Daoy (cell line): Measurements from ENCODE around the gene EXOC6B. TPM values are rescaled to one million over a fixed set of nuclear protein-coding genes. Genes with fewer than 3 reads are reported as not detected.

ENCODE experiments used
- DNase-seq: peaks from one replicate; pipeline ENCODE4 v3.0.0-alpha.2; 2015; ENCODE audit warnings: low read depth
- total RNA-seq: library from RNA; depleted of rRNA; stranded (reverse); fragments of >200 nt; shearing (Covaris generic); gene quantifications from 2 replicates; pipeline ENCODE4 v1.2.3, GENCODE V29; 2014

EXOC6B gene
- total RNA-seq, 1 experiment from 2014 or later = 7.6 TPM

DNA sequence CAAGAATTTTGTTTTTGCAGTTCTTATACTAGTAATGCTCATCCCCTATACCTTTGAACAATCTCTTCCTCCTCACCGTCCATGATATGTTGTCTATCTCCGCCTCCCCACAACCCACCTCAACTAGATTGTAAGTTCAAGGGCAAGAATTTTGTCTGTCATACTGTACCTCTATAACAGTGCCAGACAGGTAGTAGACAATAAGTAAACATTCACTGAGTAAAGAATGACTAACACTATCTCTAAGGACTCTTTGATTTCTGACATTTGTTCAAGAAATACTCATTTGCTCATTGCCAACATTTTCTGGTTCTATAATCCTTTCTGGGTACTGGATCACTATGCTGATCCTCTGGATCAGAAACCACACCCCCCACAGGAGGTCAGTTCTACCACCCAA is 82.4 kb downstream of the EXOC6B start:
- DNase-seq = no peak

DNA sequence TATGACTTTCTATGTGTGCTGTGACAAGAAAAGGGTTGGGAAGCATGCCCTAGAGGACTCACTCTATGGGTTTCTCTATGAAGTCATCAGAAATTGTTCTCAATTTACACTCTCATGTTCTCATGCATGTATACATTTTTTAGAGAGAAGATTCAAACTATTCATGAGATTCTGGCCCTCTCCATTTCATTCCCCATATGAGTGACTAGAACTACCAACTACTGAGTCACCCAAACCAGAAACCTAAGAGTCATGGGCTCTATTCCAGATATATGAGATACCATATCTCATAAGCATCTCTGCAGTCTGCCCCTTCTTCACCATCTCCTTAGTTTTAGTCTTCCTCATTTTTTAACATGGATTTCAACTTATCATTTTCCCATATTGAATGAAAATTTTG is 87.7 kb downstream of the EXOC6B start:
- no peak for DNase-seq

DNA sequence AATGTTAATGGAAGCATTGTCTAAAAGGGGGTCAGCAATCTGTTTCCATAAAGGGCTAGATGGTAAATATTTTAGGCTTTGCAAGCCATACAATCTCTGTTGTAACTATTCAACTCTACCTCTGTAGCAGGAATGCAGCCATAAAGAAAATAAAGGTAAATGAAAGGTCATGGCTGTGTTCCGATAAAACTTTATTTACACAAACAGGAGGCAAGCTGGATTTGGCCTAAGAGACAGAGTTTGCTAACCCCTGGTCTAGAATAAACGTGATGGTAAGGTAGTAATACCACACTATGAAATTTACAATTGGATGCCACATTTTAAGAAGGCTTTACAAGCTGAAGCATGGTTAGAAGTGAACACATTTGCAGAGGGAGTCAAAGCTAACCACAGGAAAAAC is 91.4 kb downstream of the EXOC6B start:
- no peak for DNase-seq

DNA sequence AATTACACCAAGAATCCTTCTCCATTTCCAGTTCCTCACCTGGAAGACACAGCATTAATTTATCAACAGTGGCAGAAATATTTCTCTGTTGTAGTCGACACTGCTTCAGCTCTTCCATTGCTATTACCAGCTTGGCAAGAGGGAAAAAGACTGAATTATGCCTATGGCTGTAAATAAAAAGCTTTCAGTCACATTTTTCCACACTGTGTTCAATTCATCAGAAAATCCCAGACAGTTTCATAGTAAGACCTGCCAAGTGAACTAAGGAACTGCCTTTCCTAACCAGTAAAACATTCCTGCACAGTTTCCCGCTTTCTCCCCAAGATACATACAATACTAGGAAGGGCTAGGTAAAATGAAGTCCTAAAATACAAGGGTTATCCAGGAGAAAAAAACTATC is 94.7 kb downstream of the EXOC6B start:
- DNase-seq = no peak

DNA sequence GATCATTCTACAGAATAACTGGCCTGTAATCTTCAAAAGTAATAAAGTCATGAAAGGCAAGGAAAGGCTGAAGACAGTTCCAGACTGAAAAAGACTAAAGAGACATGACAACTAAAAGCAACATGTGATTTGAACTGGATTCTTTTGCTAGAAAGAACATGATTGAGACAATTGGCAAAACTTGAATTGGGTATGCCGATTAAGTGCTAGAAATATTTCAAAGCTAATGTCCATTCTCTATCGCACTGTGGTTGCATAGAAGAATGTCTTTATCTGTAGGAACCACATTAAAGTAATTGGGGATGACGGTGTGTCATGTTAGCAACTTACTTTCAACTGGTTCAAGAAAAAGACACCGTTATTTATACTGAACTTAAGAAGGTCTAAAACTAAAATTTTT is 98.5 kb downstream of the EXOC6B start:
- no peak for DNase-seq

DNA sequence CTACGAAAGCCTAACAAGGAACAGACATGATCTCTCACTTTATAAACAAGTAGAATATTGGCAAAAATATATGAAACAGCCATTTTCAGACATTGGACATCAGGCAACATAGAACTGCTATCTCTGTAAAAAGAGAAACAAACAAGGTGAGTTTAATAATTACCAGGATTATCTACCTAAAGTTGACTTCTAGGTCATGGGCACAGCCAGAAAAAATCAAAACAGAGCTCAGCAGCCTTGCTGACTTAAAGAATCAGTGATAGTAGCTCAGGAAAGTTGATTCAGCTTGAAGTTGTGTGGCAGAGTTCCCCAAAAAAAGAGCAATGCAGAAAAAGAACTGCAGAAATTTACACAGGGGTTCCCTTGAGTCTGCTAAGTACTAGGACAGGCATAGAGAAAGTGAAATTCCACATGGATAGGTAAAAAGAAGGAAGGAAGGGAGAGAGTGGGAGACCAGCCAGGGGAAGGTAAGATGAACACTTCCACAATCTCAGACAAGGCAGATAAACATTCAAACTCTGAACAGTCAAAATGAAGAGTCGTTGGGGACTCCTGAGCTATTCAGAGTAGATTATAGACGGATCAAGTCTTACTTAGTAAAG is 102.0 kb downstream of the EXOC6B start:
- DNase-seq = no peak

DNA sequence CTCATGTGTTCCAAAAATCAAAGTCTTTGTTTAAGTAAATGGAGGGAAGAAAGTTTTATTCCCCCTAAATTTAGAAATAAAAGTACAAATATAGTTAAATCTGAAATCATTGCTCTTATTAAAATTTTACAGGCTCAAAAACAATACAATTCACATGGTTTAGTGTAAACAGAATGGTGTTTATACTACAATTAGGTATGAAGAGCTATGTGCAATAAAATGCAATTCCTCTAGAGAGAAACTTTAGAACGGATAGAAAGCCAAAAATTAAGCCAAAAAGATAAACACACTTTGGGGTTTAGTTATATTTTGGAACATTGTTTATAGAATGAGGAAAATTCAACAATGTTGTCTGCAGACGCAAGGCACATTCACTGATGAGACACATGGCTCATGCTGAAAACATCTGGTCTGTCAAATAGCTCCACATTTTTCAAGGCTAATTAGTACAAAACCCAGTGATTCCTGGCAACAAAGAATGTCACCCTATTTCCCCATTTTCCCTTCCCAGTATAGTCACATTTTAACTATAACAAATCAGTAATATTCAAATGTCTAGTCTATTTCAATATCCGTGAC is 103.3 kb downstream of the EXOC6B start:
- DNase-seq = peak; percentile 7

DNA sequence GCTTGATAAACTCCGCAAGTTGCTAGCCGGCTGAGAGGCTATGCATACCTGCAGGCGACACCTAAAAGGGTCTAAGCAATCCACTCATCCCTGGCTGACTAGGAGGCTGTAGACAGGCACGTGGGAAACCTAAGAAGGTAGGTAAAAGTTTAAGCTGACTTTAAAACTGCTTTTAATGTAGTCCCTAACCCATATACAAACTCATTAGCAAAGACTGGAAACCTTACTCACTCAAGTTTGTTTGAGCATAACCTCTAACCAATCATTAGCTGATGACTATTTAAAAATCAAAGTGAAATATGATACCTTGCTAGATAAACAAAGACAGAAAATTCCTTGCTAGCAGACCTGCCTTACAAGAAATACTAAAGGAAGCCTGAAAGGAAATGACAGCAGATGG is 106.4 kb downstream of the EXOC6B start:
- DNase-seq = peak; percentile 1

DNA sequence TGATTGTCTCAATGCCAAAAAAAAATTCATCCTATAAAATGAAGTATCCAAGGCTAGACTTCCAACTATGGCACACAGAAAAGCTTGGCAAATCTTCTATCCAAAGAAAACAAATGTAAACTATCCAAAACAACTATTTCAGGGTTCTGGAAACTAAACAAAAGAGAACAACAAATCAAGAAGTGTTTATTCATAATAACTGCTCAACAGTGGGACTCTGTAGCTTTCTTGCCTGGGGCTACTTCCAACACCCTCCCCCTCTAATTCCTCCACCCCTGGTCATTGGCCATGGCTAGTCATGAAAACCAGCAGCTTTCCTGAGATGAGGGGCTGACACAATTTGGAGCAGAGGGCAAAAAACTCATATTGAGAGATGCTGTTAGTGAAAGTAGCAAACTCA is 107.0 kb downstream of the EXOC6B start:
- DNase-seq = no peak

DNA sequence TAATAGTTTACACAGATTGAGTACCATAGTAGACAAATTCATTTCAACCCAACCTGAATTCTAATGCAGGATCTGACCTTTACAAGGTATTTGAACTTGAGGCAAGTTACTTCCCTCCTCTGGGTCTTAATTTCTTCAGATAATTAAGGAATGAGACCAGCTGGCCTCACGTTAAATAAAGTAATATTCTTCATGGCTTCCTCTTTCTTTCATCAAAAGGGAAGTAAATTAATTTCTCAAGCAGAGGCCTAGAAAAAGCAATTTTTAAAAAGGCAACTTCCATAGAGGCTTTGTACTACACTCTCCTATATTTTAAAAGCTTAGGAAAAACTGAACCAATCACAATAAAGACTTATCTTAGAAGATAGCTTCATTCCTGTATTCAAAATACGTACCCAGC is 109.2 kb downstream of the EXOC6B start:
- DNase-seq = no peak

DNA sequence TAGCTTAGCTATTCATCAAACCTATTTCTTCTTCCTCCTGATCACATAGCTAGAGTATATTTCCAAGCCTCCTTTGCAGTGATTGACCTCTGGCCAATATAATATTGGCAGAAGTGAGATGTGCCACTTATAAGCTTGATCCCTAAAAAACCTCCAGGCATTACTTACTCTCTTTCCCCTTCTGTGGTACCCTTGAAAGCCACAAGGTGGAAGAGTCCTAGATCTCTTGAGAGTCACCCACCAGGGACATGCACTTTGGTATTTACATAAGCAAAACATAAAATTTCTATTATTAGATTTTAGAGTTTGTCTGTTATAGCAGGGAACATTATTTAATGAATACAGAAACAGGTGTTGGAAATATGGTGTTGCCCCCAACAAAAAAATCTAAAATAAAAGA is 112.0 kb downstream of the EXOC6B start:
- no peak for DNase-seq

DNA sequence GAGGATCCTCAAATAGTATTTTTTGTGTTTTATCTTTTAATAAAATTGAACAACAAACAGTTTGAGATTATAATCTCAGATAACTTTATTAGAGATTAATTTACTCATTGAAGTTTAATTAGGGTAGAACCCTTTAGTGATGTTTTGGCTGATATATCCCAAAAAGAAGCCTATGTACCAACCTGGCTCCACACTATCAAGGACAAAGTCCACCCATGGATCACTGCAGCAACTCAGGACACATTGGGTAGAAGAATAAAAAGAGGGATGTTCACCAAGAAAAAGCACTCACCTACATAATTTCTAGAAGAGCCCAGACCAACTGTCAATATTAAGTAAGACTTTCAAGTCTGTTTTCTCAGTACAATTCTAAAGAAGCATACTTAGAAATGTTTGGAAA is 112.9 kb downstream of the EXOC6B start:
- no peak for DNase-seq

DNA sequence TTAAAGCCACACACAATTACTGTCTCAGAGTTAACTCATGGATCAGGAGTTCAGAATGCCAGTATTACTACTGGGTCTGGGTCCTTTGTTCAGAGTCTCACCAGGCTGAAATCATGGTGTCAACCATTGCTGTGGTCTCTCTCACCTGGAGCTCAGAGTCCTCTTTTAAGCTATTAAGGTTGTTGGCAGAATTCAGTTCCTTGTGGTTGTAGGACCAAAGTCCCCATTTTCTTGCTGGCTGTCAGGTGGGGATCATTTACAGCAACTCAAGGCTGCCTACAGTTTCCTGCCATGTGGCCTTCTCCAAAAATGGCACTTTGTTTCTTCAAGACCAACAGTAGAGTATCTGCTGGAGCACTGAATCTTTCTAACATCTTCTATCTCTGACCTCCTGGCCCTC is 113.5 kb downstream of the EXOC6B start:
- DNase-seq = no peak

DNA sequence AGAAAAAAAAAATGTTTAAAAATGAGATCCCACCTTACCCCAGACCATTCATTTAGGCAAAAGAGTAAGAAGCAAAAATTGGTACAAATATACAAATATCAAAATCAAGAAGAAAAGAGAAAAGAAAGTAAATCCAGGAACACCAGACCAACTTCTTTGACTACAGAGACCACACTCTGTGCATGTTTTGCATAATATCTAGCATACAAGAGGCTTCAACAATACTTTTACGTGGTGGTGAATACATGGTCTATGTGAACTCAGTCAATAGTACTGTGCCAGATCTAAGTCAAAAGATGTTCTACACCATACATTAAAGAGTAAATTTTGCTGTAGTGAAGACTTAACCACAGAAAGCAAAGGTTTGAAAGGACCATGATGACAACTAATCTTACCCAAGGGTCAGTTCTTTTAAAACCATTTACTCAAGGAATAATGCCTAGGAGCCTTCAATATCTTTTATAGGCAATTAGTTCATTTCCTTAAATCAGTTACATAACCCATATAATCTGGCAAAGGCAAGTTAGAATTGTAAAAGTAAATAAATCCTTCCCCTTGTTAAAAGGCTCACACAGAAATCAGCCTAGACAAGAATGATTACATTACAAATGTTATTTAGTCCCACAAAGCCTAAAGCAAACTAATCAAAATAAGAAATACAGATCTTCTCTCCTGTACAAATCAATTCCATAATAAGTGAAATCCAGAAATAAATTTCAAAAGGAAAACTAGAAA is 115.2 kb downstream of the EXOC6B start:
- no peak for DNase-seq

DNA sequence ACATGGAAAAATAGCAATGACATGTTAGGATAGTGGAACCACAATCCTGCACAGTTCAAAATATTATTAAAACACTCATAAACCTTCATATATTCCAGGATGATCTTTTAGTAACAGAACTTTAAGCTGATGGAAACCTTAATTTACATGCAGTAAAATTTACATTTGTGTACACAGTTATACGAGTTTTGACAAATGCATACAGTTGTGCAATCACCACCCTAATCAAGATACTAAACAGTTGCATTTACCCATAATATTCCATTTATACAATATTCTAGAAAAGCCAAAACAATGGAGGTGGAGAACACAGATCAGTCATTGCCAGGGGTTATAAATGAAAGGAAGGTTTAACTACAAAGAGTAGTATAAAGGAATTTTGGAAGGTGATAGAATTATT is 117.6 kb downstream of the EXOC6B start:
- no peak for DNase-seq

DNA sequence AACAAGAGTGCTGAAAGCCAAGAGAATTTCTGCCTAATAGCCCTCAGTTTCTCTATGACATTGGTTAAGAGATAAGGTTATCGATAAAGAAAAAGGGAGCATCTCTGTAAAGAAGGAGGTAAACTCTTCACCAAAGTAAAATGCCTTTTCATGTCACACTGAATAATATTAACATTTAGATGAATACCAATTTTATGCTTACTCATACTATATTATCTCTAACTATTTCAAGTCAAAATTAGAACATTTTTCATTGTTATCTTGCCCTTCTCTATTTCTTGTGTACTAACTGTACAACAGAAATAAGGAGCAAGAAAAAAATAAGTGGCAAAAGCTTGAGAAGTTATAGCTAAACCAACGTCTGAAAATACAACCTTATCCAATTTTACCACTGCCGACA is 127.5 kb downstream of the EXOC6B start:
- no peak for DNase-seq

DNA sequence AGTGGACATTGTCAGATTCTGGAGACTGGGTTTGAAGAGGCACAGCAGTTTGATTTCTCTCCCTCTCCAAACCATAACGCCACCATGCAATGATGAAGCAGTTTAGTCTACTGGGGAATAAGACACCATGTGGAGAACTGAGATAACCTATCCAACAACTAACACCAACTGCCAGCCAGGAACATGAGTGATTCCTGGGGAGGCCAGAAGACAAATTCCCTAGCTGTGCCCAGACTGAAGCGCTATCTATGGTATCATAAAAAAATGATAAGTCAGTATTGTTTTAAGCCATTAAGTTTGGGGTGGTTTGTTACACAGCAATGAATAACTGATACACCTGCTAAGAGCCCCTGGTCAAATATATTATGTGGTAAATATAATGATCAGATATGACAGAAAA is 129.3 kb downstream of the EXOC6B start:
- DNase-seq = no peak

DNA sequence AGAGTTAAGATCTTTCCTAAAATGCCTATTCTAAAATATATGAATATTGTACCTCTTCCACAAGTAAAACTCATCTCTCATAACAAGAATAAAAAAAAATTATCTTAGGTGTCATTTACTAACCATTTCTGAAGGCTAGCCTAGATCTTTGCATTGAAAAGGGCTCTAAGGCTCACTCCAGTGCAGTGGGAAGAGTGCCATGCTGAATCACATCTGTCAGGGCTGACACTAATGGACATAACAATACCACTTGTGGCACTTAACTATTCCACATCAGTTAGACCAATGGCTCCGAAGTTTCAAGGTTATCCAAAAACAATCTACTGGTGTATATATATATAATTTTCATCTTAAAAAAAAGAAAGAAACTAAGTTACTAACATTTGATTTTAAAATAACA is 130.2 kb downstream of the EXOC6B start:
- peak; percentile 13 for DNase-seq

DNA sequence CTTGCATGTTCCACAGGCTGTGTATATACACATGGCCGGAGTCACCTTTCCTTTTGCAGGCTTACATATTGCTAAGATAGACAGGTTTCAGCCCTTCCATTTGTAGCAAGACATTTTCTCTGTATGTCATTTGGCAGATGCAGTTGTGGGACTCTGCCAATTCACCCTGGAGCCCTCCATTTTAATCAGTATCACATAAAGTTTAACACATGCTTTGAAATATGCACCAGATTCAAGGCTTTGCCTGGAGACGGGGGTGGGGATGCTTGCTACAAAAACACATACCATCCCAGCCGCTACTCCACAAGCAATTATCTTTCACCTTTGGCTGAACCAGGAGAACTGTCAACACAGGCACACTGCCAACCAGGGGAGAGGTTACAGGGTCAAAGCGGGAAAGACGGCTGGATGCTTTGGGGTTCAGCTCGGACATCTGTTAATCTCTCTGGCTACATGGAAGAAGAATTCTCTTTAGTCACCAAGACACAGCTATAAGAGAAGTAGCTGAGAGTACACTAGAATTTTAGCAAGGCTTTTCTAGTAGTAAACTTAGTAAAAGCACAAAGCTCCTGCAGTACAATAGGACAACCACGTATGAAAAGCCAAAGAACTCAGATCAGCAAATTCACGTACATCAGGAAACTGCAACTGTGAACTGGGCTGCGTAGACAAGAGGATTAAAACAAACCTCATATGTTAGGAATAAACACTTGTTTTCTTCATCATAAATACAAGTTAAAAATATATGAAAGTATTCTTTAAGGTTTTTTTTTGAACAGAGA is 130.9 kb downstream of the EXOC6B start:
- DNase-seq = peak; percentile 68

DNA sequence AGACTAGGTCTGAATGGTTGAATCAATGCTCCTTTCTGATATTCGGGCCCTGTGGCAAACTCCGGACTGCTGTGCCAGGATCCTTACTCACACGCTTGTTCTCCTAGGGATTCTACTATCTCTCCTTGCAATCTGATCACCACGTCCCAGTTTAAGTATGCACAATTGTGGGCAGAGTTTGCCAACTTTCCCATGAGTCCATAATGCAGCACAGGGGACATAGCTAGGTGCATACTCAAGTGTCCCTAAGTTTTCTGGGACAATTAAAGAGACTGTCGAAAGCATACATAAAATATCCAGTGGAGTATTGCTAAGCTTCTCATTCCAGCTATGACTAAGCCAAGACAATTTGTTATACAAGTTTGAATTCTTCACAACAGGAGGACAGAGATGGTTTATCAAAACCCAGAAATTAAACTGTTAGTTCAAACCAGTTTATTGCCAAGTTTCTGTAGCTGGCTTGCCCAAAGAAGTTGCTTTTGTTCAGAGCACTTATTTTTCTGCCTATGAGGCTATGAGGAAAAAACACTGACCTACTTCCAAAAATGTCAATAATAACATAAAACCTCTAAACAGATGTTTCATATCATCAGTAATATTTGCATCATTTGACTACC is 136.1 kb downstream of the EXOC6B start:
- peak; percentile 16 for DNase-seq

DNA sequence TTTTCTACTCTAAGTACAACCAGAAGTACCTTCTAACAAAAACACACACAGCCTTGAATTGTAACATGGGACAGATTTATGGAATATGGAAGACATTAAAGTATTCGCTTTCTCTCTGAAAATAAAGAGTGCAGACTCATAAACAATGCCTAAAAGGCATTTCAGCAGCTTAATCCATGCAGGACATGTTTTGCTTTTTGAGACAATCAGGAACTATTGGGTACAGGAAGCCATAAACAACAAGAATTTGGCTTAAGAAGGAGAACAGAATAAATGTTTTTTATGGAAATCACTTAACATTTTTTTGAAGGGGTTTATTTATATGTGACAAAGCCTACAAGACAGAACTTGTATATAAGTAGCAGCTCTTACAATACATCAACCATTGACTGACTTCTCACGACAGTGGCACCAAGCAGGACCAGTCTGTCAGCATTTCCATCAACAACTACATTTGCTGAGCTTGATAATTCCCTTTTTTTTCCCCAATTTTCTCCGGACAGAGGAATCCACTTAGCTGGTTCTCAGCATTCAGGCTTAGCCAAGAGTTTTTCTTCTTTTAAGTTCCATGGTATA is 140.1 kb downstream of the EXOC6B start:
- no peak for DNase-seq

DNA sequence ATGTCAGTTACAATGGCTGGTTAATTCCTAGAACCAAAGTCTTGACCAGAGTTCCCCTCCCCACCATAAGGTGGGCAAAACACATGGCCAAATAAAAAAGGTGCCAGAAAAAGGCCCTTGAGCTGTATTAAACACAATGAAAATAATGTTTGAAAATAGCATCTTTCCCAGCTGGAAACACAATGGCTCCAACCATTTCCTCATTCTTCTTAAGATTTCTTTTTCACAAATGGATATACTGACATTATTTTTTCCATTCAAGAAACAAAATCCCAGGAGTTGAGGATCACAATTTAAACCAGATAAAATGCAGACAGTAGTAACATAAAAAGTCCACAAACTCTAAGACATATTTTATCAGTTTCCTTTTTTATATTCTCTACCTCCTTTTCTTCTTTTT is 143.8 kb downstream of the EXOC6B start:
- no peak for DNase-seq
